HTERT RPE-1 (cell line): ENCODE results near the gene CPED1.
"Not testable (repeated sequence)": the region's sequence is repeated elsewhere in the genome, so short reads cannot be mapped to it uniquely, and the experiment has no call there.

Source experiments
- in situ Hi-C: fragments of 300-500 bp; cut with MboI; formaldehyde crosslinking; loops from 4 replicates; pipeline ENCODE4 v1.14.3; 2020; ENCODE audit warnings: low sequenced_read_pairs

The CPED1 gene

GRCh38 chr7:121016966-121017365 is 28.5 kb downstream of the CPED1 start:
- in situ Hi-C loops: no loop called here

DNA sequence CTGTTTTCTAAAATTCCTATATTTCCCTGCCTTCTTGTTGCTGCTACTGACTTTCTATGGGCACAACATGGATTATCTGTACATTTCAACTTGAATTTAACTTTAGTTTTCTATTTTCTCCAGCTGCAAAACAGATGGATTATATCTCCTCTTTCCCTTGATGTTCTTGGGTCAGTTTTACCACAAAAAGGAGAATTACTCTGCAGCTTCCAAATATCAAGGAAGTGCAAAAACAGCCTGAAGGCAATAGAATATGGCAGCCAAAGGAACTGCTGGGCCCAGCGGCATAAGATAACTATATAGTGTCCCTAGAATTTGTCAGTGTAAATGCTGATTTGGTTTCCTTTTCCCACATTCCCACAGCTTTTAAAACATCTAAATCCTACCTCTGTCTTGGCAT is 29.1 kb downstream of the CPED1 start:
- in situ Hi-C loops: no loop called here

GRCh38 chr7:121019018-121019417 is 30.5 kb downstream of the CPED1 start:
- in situ Hi-C loops: no loop called here

GRCh38 chr7:121020249-121020988 is 31.9 kb downstream of the CPED1 start:
- in situ Hi-C loops: no loop called here

- in situ Hi-C loops: no loop called here
Observed at GRCh38 chr7:121020989-121021969, 32.8 kb downstream of the CPED1 start.

DNA sequence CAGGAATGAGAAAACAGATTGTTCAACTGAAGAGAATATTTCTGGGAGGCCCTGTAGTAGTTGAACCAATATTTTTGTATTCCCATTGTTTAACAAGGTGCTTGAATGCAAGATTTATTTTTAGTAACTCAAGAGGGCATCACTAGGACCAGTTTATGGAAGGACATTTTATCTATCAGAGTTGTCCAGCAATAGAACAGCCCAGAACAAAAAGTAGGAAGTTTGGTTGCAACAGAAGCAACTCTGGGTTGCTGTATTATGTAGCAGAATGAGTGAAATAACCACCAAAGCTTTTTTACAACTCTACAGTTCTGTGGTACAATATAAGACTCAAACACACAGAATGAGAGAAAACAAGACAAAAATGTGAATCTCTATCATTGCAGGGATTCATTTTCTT is 34.7 kb downstream of the CPED1 start:
- in situ Hi-C loops: no loop called here

GRCh38 chr7:121023683-121024511 is 35.4 kb downstream of the CPED1 start:
- in situ Hi-C loops: no loop called here

GRCh38 chr7:121024611-121025010 is 36.1 kb downstream of the CPED1 start:
- in situ Hi-C loops: no loop called here

DNA sequence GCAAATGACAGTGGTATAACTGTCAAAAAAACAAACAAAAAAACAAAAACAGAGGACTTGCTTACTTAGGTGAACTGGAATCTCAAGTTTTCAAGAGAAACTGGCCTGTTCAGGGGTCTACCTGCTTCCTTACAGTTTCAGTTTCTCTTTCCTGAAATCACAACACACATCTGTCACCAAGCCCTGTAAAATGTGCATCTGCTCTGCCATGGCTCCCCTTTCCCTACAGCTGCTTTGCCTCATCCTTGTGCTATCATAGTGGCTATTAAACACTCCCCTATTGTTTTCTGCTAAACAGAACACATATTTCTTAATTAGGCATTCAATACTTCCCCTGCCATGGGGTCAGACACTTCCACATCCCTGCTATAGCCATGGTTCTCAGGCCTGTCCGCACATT is 37.6 kb downstream of the CPED1 start:
- in situ Hi-C loops: no loop called here

DNA sequence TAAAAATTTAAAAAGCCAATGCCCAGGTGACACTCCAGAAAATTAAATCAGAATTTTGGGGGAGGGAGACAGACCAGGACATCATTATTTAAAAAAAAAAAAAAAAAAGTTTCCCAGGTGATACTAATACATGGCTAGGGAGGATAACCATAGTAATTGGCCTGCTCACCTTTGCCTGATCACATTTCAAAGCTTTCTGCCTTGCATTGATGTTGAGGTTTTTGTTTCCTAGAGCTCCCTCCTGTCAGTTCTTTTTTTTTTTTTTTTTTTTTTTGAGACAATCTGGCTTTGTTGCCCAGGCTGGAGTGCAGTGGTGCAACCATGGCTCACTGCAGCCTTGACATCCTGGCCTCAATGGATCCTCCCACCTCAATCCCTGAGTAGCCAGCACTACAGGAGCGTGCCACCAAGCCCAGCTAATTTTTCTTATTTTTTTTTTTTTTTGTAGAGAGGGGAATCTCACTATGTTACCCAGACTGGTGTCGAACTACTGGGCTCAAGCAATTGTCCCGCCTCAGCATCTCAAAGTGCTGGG is 38.1 kb downstream of the CPED1 start:
- in situ Hi-C loops: no loop called here

DNA sequence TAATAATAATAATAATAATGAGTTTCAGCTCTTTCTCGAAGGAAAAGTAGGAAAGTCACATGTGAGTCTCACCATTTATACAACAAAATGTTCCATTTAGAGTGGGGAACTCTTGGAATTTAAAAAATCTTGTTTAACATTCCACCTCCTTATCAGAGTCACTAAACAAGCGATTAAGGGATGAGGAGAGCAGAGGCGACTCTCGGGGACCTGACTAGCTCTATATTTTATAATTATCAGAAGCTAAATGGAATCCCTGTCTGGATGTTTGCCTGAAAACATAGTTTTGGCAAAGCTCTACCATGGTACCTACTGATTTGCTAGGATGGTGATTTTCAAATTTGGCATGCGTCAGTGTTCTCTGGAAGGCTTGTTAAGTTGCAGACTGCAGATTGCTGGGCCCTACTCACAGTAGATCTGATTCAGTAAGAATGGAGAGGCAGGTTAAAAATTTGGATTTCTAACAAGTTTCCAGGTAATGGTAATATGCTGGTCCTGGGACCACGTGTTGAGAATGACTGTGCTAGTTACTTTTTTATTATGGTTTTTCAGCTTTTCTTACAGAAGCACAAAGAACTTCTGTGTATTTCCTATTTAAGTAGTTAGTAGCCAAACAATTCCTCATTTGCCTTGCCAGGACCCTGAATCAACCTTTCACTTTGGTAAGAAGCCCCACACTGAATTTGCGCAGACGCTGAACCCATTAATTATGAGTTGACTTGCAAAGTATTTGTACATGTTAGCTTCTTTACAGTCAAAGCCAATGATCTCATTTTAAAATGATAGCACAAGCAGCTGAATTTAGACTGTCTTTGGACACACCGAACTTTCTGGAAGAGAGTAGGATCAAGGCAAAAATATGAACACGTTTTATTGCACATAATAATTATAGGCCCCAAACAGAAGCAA is 39.5 kb downstream of the CPED1 start:
- in situ Hi-C loops: no loop called here

DNA sequence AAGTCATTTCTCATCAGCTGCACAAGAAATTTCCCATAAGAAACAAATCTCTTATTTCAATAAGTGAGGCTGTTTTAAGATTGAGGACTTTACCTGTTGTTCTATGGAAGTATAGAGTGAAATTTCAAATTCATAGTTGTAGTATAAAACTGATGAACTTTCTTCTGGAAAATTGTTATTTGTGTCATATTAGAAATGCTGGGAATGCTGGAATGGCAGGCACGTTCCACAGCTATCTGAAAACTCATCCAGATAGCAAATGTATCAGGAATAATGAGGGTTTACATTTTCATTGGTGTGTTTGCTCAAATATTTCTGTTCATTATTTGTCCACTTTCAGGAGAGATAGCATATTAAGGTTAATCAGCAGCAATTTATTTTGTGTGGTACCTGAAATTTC is 40.8 kb downstream of the CPED1 start:
- in situ Hi-C loops: no loop called here

DNA sequence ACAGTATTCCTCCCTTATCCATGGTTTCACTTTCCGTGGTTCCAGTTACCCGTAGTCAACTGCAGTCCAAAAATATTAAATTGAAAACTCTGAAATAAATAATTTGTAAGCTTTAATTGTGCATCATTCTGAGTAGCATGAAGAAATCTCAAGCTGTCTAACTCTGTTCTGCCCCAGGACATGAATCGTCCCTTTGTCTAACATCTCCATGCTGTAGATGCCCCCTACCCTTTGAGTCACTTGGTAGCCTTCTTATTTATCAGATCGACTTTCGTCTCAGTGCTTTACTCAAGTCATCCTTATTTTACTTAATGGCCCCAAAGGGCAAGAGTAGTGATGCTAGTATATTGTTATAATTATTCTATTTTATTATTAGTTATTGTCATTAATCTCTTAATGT is 41.8 kb downstream of the CPED1 start:
- in situ Hi-C loops: no loop called here

DNA sequence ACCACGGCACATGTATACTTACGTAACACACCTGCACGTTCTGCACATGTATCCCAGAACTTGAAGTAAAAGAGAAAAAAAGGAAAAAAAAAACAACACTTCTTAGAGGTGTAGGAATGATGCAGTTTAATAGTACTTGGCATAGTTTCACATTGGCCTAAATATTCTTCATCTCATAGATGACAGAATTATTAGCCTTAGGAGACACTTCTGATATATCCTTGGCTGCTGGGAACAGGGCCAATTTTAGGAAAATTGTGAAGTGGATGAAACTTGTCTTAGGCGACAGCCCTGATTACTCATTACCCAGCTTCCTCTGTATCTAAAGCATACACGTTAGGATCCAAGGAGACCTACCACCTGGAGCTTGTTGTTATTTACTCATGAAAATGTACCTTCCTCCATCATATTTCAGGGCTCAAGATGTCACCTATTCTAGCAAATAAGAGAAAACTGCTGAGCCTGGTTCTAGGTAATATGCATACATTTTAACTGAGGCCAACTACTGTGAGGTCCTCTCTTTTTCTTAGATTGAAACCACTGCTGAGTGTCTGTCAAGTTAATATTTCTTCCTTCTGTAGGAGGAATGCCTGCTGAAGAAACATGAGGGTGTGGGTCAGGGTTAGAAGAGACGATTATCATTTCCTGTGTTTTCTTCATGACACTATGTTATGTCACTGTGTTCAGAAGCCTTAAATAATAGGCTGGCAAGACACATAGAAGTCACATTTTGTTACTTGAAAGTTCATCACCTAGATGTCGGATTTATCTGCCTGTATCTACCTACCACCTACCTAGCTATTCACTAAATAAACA is 44.3 kb downstream of the CPED1 start:
- in situ Hi-C loops: no loop called here

- in situ Hi-C loops: no loop called here
Observed at GRCh38 chr7:121034929-121035328, 46.4 kb downstream of the CPED1 start.

DNA sequence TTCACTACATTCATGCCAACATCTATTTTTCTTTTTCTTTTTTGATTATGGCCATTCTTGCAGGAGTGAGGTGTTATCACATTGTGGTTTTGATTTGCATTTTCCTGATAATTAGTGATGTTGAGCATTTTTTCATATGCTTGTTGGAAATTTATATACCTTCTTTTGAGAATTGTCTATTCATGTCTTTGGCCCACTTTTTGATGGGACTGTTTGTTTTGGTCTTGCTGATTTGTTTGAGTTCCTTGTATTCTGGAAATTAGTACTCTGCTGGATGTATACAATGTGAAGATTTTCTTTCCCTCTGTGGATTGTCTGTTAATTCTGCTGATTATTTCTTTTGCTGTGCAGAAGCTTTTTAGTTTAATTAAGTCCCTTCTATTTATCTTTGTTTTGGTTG is 48.3 kb downstream of the CPED1 start:
- in situ Hi-C loops: not testable (repeated sequence)

DNA sequence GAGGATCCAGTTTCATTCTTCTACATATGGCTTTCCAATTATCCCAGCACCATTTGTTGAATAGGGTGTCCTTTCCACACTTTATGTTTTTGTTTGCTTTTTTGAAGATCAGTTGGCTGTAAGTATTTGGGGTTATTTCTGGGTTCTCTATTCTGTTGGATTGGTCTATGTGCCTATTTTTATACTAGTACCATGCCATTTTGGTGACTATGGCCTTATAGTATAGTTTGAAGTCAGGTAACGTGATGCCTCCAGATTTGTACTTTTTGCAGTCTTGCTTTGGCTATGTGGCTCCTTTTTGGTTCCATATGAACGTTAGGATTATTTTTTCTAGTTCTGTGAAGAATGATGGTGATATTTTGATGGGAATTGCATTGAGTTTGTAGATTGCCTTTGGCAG is 48.8 kb downstream of the CPED1 start:
- in situ Hi-C loops: not testable (repeated sequence)

GRCh38 chr7:121037957-121038716 is 49.6 kb downstream of the CPED1 start:
- in situ Hi-C loops: no loop called here
